Heart right ventricle (tissue), 16 donors: ENCODE measurements around the gene MTCL1. TPM values are rescaled to one million over a fixed set of nuclear protein-coding genes. Genes with fewer than 3 reads are reported as not detected.

Source experiments
- ATAC-seq, 8 donors: fragments of 200-7000 bp; cut with Tn5 transposase; one replicate each; pipeline ENCODE4 v1.9.1; 2020; ENCODE audit warnings: mild to moderate bottlenecking in 8 of 8, moderate library complexity in 8 of 8, moderate number of reproducible peaks in 1 of 8
- DNase-seq, 2 donors: peaks; one replicate each; pipeline ENCODE4 v3.0.0-alpha.2; 2020
- H3K27ac ChIP-seq, 10 donors: fragments of 200-600 bp; sonication (generic) in 2 of 10; one replicate each; pipeline versions ENCODE4 v1.5.0 to v1.8.0; 2020 to 2022; ENCODE audit warnings: mild to moderate bottlenecking in 3 of 10
- H3K27me3 ChIP-seq, 7 donors: fragments of 200-600 bp; one replicate each; pipeline ENCODE4 v1.8.0; 2021 to 2022; ENCODE audit warnings: mild to moderate bottlenecking in 2 of 7
- H3K36me3 ChIP-seq, 9 donors: fragments of 200-600 bp; sonication (generic) in 1 of 9; one replicate each; pipeline versions ENCODE4 v1.5.0 to v1.8.0; 2020 to 2022; ENCODE audit warnings: mild to moderate bottlenecking in 2 of 9
- H3K4me1 ChIP-seq, 9 donors: fragments of 200-600 bp; sonication (generic) in 1 of 9; one replicate each; pipeline versions ENCODE4 v1.5.0 to v1.8.0; 2020 to 2022; ENCODE audit warnings: mild to moderate bottlenecking in 4 of 9
- H3K4me3 ChIP-seq, 10 donors: fragments of 200-600 bp; sonication (generic) in 2 of 10; one replicate each; pipeline versions ENCODE4 v1.5.0 to v1.8.0; 2020 to 2022; ENCODE audit warnings: mild to moderate bottlenecking in 7 of 10, moderate library complexity in 2 of 10
- H3K9me3 ChIP-seq, 11 donors: fragments of 200-600 bp in 10 of 11; sonication (generic) in 2 of 11; one replicate each; pipeline versions ENCODE4 v1.5.0 to v1.8.0; 2013 to 2022; ENCODE audit warnings: mild to moderate bottlenecking in 2 of 11, control low read depth in 1 of 11, moderate library complexity in 1 of 11
- WGBS, 2 donors: extraction: QIAGEN DNeasy Blood & Tissue Kit; methylation state at CpG; one replicate each; pipeline ENCODE4 v1.1.7; 2013; ENCODE audit warnings: inconsistent platforms in 1 of 2; 5-methylcytosine and 5-hydroxymethylcytosine counted together
- intact Hi-C, 10 donors: fragments of 100-400 bp; cut with DNase I; formaldehyde crosslinking; loops; one replicate each; pipeline versions ENCODE4 v1.11.1 to v1.14.2; 2022
- polyA plus RNA-seq, 2 donors: library from polyadenylated mRNA; stranded (reverse); fragments of 200-250 nt; gene quantifications; one replicate each; pipeline ENCODE4 v1.2.3, GENCODE V29; 2013
- total RNA-seq, 10 donors: library from RNA; stranded (reverse); fragmentation: NEBNext Ultra II Directional in 3 of 10; extraction: Animal tissue kit (Norgen Biotek cat#: 25700) in 3 of 10; gene quantifications; one replicate each; pipeline versions ENCODE4 v1.2.1 to v1.2.4, GENCODE V29; 2021 to 2023
- TF ChIP-seq, protein P1 (sequence below), 9 donors: fragments of 200-600 bp; sonication (generic) in 2 of 9; IDR thresholded peaks; one replicate each; pipeline versions ENCODE4 v1.5.0 to v1.8.0; 2021 to 2022; ENCODE audit warnings: antibody characterized with exemption in 9 of 9, mild to moderate bottlenecking in 5 of 9, moderate library complexity in 1 of 9
- donor health status: Arrhythmogenic right ventricular cardiomyopathy.
- donor health status: ischemic (EF 13 %, LVEDD 7.1; RV severe dilation, severe dysfunction).
- donor health status: healthy with polysubstance abuse.
- donor health status: DM: no; HTN: yes; CAD: no.
- donor health status: DM: no; HTN: no; CAD: no.
- donor health status: ischemic (EF 25% LVEDD 6.9; RV normal size, moderate dysfunction).
- donor health status: ischemic (EF 25% LVEDD 5.7; RV mildly dilated, moderate dysfunction).
- donor health status: healthy.
- donor health status: DM: yes; HTN: yes; CAD: no.
- donor health status: Ischemic cardiomyopathy.
- donor health status: ischemic (EF 35%, LVEDD 5.7; RV mildly dilated, moderate dysfunction).
- donor health status: nonischemic (EF 11% LVEDD 7.7; RV severe dilation, severe dysfunction).
- donor health status: DM: yes; HTN: yes; CAD: no.
- donor health status: PGD.
- donor health status: ischemic (EF 29% LVEDD 5.4; RV normal size, mild dysfunction).
- donor health status: nonischemic (EF 23%, LVEDD 6.1; RV moderate dilation, normal function).

MTCL1 gene
- total and polyA plus RNA-seq, 12 donors: 1.9 to 17.2 (median 8.8) TPM

DNA sequence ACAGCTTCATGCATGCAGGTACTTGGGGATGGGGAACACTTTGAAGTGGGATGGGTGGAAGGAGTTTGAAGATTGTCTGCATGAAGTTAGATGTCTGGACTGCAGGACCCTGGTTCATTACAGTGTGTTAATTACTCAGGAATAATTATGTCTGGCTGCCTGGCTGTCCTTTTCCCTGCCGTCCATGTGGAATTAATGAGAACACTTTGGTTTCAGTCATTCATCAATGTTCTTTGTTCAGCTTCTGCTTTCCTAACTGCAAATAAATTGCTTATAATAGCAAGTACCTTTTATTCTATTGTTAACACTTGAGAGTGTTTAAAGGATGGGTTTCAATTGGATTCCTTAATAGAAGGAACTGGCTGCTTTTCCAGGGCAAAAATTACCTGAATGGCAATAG, 35.8 kb downstream of the MTCL1 start:
- TF ChIP-seq, protein P1, sequence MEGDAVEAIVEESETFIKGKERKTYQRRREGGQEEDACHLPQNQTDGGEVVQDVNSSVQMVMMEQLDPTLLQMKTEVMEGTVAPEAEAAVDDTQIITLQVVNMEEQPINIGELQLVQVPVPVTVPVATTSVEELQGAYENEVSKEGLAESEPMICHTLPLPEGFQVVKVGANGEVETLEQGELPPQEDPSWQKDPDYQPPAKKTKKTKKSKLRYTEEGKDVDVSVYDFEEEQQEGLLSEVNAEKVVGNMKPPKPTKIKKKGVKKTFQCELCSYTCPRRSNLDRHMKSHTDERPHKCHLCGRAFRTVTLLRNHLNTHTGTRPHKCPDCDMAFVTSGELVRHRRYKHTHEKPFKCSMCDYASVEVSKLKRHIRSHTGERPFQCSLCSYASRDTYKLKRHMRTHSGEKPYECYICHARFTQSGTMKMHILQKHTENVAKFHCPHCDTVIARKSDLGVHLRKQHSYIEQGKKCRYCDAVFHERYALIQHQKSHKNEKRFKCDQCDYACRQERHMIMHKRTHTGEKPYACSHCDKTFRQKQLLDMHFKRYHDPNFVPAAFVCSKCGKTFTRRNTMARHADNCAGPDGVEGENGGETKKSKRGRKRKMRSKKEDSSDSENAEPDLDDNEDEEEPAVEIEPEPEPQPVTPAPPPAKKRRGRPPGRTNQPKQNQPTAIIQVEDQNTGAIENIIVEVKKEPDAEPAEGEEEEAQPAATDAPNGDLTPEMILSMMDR (IDR thresholded peaks at IDR 0.05): no peak
- intact Hi-C loops: no loop called here
- DNase-seq: no peak
- H3K27me3 ChIP-seq: no peaks in the 10 kb centered on the region
- H3K36me3 ChIP-seq: no peaks in the 10 kb centered on the region
- no peak for ATAC-seq
- 86 to 88% methylated on average over 1 of the region's 1 CpG for WGBS, 2 donors
- H3K4me3 ChIP-seq: no peak overlapping the region
- no peak overlapping the region for H3K27ac ChIP-seq
- peaks cover 0 to 5% (median 0%) of the 10 kb centered on the region in 11 donors for H3K9me3 ChIP-seq
- H3K4me1 ChIP-seq: peaks cover 0 to 6% (median 0%) of the 10 kb centered on the region in 9 donors

DNA sequence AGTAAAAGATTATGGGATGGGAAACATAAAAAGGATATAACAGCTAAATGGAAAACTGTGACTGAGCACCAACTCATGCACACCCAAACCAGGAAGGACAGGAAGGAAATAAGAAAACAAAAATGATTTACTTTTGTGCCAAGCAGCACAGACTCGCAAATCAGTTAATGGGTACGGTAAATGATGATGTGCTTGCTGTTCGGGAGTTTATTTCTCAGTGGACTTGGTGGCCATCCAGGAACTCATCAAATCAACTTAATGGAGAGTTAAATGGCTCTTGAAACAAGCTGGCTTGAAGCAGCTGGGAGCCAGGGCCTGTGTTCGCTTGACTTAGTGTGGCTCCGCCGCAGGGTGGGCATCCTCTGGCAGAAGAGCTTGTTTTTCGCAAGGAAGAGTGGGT, 36.2 kb downstream of the MTCL1 start:
- no peak overlapping the region for H3K27ac ChIP-seq

DNA sequence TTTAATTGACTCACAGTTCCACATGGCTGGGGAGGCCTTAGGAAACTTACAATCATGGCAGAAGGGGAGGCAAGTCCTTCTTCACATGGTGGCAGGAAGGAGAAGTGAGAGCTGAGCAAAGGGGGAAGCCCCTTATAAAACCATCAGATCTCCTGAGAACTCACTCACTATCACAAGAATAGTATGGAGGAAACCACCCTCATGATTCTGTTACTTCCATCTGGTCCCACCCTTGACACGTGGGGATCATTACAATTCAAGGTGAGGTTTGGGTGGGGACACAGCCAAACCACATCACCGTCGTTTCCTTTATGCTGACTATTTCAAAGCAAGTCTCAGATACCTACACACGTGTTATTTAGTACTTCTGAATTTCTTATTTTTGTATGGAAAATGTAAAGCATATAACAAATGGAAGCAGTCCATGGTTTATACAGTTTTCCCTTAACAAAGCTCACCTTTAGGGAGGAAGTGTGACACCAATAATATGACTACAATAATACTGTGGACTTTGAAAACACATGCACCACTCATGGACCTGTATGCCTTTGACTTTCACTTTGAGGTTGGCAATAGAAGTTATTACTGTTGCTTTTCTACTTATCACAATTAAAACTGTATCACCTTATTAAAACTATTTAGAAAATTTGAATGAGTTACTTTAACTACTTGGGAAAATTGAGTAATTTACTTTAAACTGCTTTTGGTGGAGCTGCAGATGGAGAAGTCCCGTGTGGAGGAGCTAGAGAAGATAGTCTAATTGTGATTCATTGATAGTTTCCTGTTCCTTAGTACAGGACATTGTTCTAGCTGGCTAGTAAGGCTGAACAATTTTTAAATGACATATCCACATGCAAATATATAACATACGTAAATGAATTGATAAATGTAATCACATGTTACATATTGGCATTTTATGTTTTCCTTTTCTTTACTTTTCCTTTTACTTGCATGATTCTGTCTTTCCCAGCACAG, 37.3 kb downstream of the MTCL1 start:
- TF ChIP-seq, protein P1 (IDR thresholded peaks at IDR 0.05): no peak
- H3K4me3 ChIP-seq: no peak overlapping the region
- peaks cover 0 to 5% (median 0%) of the 10 kb centered on the region in 11 donors for H3K9me3 ChIP-seq
- intact Hi-C loops: no loop called here
- H3K27ac ChIP-seq: no peak overlapping the region
- WGBS, 2 donors: 83 to 84% methylated on average over 6 of the region's 6 CpGs
- no peaks in the 10 kb centered on the region for H3K27me3 ChIP-seq
- H3K36me3 ChIP-seq: no peaks in the 10 kb centered on the region
- ATAC-seq (no peak), DNase-seq (no peak)
- peaks cover 0 to 6% (median 0%) of the 10 kb centered on the region in 9 donors for H3K4me1 ChIP-seq

More for the DNA sequence above, 36.2 kb downstream of the MTCL1 start:
- DNase-seq (no peak), ATAC-seq (no peak)
- intact Hi-C loops: no loop called here
- Histone ChIP-seq H3K36me3 (no peaks in the 10 kb centered on the region), H3K4me3 (no peak overlapping the region), H3K27me3 (no peaks in the 10 kb centered on the region), H3K9me3 (peaks cover 0 to 5% (median 0%) of the 10 kb centered on the region in 11 donors), H3K4me1 (peaks cover 0 to 6% (median 0%) of the 10 kb centered on the region in 9 donors)
- 78 to 90% methylated on average over 7 of the region's 7 CpGs for WGBS, 2 donors
- TF ChIP-seq, protein P1 (IDR thresholded peaks at IDR 0.05): no peak

DNA sequence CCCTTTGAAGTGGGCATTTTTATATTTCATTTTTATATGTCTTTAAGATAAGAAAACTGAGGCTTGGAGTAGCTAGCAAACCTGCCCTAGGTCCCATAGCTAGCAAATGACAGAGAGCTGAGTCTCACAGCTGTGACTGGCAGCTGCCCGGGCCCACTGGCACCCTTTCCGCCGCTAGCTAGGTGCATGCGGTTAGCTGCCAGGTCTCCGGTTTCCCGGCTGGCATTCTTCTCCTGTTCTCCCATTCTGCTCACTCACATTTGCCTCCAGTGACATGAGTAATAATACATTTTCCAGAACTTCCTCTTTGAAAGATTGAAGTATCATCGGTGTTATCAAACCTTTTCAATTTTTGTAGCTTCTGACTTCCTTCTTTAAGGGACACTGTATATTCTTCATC, 38.7 kb downstream of the MTCL1 start:
- Histone ChIP-seq H3K36me3 (no peaks in the 10 kb centered on the region), H3K4me3 (no peak overlapping the region), H3K27ac (no peak overlapping the region), H3K27me3 (no peaks in the 10 kb centered on the region), H3K4me1 (peaks cover 0 to 6% (median 0%) of the 10 kb centered on the region in 9 donors), H3K9me3 (peaks cover 0 to 5% (median 0%) of the 10 kb centered on the region in 11 donors)
- intact Hi-C loops: no loop called here
- TF ChIP-seq, protein P1 (IDR thresholded peaks at IDR 0.05): no peak
- WGBS, 2 donors: 76 to 77% methylated on average over 7 of the region's 7 CpGs
- ATAC-seq: no peak
- no peak for DNase-seq
